Endometrial microvascular endothelial cells (primary cell): ENCODE results near the gene SPECC1. TPM values are rescaled to one million over a fixed set of nuclear protein-coding genes. Genes with fewer than 3 reads are reported as not detected.
"Not testable (repeated sequence)": the region's sequence is repeated elsewhere in the genome, so short reads cannot be mapped to it uniquely, and the experiment has no call there.

ENCODE experiments used
- in situ Hi-C: cut with HindIII; loops from 2 replicates; pipeline ENCODE4 v1.10.0; 2017; ENCODE audit warnings: low sequenced_read_pairs, low pct_unique_long_range_greater_than_20kb; ENCODE audit errors: inconsistent ontology term
- total RNA-seq: library from RNA; depleted of rRNA; stranded (reverse); fragments of >200 nt; gene quantifications from one replicate; pipeline ENCODE4 v1.2.3, GENCODE V29; 2015; ENCODE audit errors: inconsistent ontology term

SPECC1 gene
- total RNA-seq, 1 donor from 2014 or later = 15.1 TPM

- in situ Hi-C loops = no loop called here
Measured at GRCh38 chr17:20187049-20187448, 177.9 kb downstream of the SPECC1 start.

GRCh38 chr17:20189302-20189701, 180.1 kb downstream of the SPECC1 start:
- in situ Hi-C loops = no loop called here

- in situ Hi-C loops = no loop called here
Measured at GRCh38 chr17:20189979-20190378, 180.8 kb downstream of the SPECC1 start.

GRCh38 chr17:20190605-20191004, 181.4 kb downstream of the SPECC1 start:
- in situ Hi-C loops = no loop called here

- in situ Hi-C loops = no loop called here
Measured at GRCh38 chr17:20191056-20191455, 181.9 kb downstream of the SPECC1 start.

- in situ Hi-C loops = not testable (repeated sequence)
Measured at GRCh38 chr17:20196286-20196685, 187.1 kb downstream of the SPECC1 start.

- in situ Hi-C loops = no loop called here
Measured at GRCh38 chr17:20197272-20197926, 188.2 kb downstream of the SPECC1 start.

GRCh38 chr17:20200016-20200795, 191.0 kb downstream of the SPECC1 start:
- in situ Hi-C loops = no loop called here

GRCh38 chr17:20200865-20201458, 191.8 kb downstream of the SPECC1 start:
- in situ Hi-C loops = no loop called here

- in situ Hi-C loops = no loop called here
Measured at GRCh38 chr17:20202141-20202621, 193.0 kb downstream of the SPECC1 start.

- in situ Hi-C loops = no loop called here
Measured at GRCh38 chr17:20203018-20203417, 193.9 kb downstream of the SPECC1 start.

GRCh38 chr17:20203761-20204263, 194.7 kb downstream of the SPECC1 start:
- in situ Hi-C loops = no loop called here

- in situ Hi-C loops = no loop called here
Measured at GRCh38 chr17:20205609-20206008, 196.4 kb downstream of the SPECC1 start.

GRCh38 chr17:20206068-20206467, 196.9 kb downstream of the SPECC1 start:
- in situ Hi-C loops = no loop called here

GRCh38 chr17:20206591-20206990, 197.4 kb downstream of the SPECC1 start:
- in situ Hi-C loops = no loop called here

GRCh38 chr17:20207262-20207985, 198.3 kb downstream of the SPECC1 start:
- in situ Hi-C loops = no loop called here

- in situ Hi-C loops = no loop called here
Measured at GRCh38 chr17:20208717-20209116, 199.6 kb downstream of the SPECC1 start.

GRCh38 chr17:20210180-20210579, 201.0 kb downstream of the SPECC1 start:
- in situ Hi-C loops = no loop called here

GRCh38 chr17:20210614-20211013, 201.5 kb downstream of the SPECC1 start:
- in situ Hi-C loops = no loop called here
